NCI-H2227 treated with DMSO at 0.1 percent for 48 hours (cell line): ENCODE measurements around the gene CDH16.
"Not testable (repeated sequence)": the region's sequence is repeated elsewhere in the genome, so short reads cannot be mapped to it uniquely, and the experiment has no call there.

ENCODE experiments used
- DNase-seq: peaks from one replicate; lab custom pipeline; 2025; lab: John Stamatoyannopoulos, UW

Gene CDH16

GRCh38 chr16:66946974-66947301 is 28.3 kb upstream of the CDH16 start:
- no peak for DNase-seq

GRCh38 chr16:66946541-66946940 is 27.9 kb upstream of the CDH16 start:
- no peak for DNase-seq

DNA sequence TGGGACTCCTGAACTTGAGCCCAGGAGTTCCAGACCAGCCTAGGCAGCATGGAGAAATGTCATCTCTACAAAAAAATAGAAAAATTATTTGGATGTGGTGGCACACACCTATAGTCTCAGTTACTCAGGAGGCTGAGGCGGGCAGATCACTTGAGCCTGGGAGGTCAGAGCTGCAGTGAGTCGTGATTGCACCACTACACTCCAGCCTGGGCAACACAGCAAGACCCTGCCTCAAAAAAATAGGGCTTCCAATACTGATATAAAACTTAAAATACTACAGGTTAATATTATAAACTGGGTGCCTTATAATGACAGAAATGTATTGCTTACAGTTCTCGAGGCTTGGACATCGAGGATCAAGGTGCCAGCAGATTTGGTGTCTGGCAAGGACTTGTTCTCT is 27.3 kb upstream of the CDH16 start:
- DNase-seq = no peak

- not testable (repeated sequence) for DNase-seq
Measured at GRCh38 chr16:66944971-66945370, 26.3 kb upstream of the CDH16 start.

DNA sequence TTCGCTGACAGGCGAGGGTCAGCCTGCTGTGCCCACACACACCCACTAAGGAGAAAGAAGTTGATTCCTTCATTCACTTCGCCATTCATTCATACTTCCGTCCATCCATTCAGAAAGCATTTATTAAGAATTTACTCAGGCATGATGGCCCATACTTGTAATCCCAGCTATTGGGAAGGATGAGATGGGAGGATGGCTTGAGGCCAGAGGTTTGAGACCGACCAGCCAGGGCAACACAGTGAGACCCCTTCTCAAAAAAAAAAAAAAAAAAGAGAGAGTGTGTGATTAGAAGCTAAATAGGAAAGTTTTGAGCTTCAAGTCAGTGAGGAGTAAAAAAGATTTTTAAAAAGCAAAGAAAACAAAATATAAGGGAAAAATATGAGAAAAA is 25.4 kb upstream of the CDH16 start:
- DNase-seq = no peak

DNA sequence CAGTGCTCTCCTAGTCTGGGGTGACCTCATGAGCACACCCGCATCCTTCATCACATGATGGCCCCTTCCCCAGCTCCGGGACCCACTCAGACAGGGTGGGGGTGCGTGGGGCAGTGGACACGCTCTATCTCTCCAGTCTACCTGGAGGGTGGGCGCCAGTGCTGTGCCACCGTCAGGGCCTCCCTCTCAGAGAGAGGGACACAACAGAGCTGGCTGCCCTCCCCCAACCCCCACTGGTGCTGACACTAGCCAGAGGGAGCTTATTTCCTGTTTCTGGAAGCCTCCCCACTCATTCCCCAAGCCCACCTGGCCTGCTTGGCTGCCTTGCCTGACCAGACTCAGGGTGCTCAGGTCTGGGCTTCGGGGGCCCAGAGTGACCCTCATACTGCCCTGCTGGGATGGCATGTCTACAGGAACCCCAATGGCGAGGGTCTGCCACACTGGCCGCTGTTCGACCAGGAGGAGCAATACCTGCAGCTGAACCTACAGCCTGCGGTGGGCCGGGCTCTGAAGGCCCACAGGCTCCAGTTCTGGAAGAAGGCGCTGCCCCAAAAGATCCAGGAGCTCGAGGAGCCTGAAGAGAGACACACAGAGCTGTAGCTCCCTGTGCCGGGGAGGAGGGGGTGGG is 24.9 kb upstream of the CDH16 start:
- no peak for DNase-seq

- DNase-seq = no peak
Measured at GRCh38 chr16:66942981-66943380, 24.3 kb upstream of the CDH16 start.

DNA sequence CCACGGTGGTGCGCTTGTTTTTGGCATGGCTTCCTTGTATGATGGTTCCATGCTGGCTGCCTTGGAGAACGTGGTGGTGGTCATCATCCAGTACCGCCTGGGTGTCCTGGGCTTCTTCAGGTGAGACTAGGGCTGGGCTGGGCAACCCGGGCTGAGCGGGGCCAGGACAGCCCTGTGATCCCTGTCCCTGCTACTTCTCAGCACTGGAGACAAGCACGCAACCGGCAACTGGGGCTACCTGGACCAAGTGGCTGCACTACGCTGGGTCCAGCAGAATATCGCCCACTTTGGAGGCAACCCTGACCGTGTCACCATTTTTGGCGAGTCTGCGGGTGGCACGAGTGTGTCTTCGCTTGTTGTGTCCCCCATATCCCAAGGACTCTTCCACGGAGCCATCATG is 21.6 kb upstream of the CDH16 start:
- no peak for DNase-seq

- DNase-seq = no peak
Measured at GRCh38 chr16:66939366-66939765, 20.7 kb upstream of the CDH16 start.

DNA sequence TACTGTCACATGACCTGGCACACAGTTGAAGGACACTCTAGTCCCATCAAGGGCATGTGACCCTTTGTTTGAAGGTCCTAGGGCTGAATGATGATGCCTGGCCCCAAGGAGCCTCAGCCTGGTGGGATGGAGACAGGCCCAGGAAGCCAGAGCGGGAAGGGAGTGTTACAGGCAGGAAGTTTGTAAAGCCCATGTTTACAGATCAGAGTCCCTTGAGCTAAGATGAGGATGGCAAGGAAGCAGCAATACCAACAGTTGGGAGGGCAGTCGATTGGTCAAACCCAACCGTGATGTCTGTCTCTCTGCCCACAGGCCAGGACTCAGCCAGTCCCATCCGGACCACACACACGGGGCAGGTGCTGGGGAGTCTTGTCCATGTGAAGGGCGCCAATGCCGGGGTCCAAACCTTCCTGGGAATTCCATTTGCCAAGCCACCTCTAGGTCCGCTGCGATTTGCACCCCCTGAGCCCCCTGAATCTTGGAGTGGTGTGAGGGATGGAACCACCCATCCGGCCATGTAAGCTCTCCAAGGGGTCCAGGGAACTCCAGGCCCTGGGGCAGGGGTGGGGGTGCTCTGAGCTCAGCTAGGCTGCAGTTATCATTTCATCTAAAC is 19.1 kb upstream of the CDH16 start:
- DNase-seq = no peak

DNA sequence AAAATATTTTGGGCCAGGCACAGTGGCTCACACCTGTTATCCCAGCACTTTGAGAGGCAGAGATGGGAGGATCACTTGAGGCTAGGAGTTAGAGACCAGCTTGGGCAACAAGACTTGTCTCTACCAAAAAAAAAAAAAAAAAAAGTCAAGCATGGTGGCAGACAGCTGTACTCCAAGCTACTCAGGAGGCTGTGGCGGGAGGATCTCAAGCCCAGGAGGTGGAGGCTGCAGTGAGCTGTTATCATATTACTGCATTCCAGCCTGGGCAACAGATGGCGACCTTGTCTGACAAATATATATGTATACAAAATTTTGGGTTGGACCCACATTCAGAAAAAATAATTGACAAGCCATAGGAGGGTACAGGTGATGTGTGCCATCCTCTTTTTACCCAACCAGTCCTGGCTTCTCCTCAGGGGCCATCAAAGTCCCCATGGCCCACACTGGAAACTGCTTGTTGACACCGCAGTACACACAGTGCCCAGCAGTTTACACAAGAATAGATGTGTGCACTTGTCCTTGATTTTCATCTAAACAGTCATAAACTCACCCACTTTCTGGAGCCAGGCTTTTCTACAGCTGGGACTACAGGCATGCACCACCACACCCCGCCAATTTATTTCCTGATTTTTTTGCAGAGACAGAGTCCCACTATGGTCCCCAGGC is 18.3 kb upstream of the CDH16 start:
- no peak for DNase-seq

- no peak for DNase-seq
Measured at GRCh38 chr16:66936462-66936861, 17.8 kb upstream of the CDH16 start.

GRCh38 chr16:66935314-66936011 is 16.8 kb upstream of the CDH16 start, which contains the start of gene CES2:
Gene CES2 (plus strand): TSS chr16:66935516. CDS start chr16:66935636, 120 bp downstream.
- no peak for DNase-seq

DNA sequence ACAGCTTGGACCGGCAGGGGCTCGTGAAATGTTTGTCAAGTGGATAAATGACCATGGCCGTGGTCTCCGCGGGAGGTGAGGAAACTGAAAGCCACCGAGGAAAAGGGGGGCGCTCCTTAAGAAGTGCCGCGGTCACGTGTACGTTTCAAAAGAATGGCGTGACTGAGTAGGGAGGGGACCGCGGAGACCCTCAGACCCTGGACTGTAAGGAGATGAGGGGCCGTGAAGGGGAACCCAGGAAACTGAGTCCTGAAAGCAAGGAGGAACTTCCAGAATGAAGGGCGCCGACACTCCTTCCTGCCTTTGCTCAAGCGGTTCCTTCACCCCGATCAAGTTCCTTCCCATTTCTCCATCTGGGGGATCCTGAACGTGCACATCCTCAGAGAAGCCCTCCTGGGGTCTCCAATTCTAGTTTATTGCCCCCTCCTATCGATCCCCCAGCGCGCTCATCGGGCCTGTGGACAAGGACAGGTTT is 16.2 kb upstream of the CDH16 start:
- not testable (repeated sequence) for DNase-seq

GRCh38 chr16:66934138-66934838 is 15.6 kb upstream of the CDH16 start, which contains the start of gene CIAO2B:
Gene CIAO2B (minus strand): TSS chr16:66934402. CDS start chr16:66934364, 38 bp downstream.
- DNase-seq = peak; percentile 49

DNA sequence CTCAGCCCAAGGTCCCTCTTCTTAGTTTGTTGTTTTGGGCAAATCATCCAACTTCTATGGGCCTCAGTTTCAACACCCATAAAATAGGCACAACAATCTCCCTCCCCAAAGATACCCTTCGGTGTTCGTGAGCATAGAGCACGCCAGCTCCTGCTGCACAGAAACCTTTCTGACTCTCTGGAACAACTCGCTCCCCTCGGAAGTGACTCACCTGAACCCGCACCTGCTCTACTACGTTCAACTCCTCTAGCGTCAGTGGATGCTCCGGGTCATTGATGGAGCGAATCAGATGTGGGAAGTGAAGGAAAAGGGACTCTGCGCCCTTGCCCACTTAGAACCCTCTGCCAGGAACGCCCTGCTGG is 15.1 kb upstream of the CDH16 start:
- DNase-seq = no peak

DNA sequence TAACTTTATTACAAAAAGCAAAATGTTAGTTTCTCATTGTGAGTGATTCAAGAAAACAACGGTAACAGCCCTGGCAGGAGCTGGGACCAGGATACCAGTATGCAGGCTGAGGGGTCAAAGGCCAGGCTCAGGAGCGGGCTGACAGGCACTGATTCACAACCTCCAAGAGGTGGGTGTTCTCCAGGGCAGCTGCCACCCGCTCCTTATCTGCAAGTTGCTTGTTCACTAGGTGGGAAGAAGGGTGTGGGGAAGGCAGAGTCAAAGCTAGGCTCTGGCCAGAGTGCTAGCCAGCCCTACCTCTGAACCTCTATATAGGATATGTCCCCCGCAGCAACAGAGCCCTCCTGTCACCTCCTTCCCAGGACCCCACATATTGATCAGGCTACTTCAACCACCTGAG is 13.4 kb upstream of the CDH16 start:
- DNase-seq = no peak

GRCh38 chr16:66931665-66932064 is 13.0 kb upstream of the CDH16 start:
- DNase-seq = no peak

DNA sequence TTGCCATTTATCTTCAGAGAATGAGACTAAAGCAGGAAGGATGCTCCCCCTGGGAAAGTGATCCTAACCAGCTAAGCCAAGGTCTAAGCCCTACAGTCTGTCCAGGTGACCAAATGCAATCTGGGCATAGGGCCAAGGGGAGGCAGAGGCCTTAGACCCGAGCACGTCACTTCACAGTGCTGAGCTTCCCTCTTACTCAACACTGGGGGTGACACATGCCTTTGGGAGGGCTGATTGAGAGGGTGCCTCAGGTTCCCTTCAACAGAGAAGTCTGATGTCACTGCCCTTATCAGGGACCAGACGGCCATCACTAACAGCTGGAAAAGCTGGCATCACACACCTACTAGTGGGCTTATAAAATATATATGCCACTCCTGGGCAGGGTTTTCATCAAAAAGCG is 11.5 kb upstream of the CDH16 start:
- no peak for DNase-seq

DNA sequence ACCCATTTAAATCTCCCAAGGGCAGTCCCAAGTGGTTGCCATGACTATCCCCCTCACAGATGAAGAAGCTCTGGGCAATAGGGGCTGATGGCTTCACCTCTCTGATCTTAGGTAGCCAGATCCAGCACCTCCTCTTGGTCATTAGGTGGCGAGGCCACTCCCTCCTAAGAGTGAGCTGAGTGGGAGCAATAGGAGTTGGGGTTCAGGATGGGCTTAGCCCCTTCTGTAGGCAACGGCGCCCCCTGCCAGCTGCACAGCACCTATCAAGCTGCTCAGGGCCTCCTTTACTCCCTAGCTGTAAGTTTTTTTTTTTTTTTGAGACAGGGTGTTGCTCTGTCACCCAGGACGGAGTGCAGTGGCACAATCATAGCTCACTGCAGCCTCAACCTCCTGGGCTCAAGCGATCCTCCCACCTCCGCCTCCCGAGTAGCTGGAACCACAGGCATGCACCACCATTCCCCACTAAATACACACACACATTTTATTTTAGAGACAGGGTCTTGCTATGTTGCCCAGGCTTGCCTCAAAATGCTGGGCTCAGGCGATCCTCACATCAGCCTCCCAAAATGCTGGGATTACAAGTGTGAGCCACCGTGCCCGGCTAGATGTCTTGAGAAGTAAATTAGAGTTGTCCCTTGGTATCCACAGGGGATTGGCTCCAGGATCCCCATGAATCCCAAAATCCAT is 10.2 kb upstream of the CDH16 start:
- DNase-seq = no peak

GRCh38 chr16:66927918-66928649 is 9.4 kb upstream of the CDH16 start:
- no peak for DNase-seq
